ENCODE data around the gene C1RL. TPM values are rescaled to one million over a fixed set of nuclear protein-coding genes. Genes with fewer than 3 reads are reported as not detected.

Gene C1RL
- total and polyA plus RNA-seq, 4 experiments from 2014 or later: 4.9 to 33.6 (median 20.1) TPM

GRCh38 chr12:7123806-7124522 lies 14.9 kb upstream of the C1RL start:
- ChIA-PET POLR2A (ENCODE audit: partially characterized antibody) (no interaction called here), CTCF (ENCODE audit: partially characterized antibody) (interaction anchor here (0.9 to 2.1 kb wide), 4 partner anchors 11 to 31 kb away, joined by 3 to 5 read pairs (median 4); partner anchors contain the start of gene C1RL)
- no peak overlapping the region for H3K27ac ChIP-seq (ENCODE audit: low read depth, low read length)
- Mint-ChIP-seq H3K36me3 (no peaks in the 10 kb centered on the region), H3K4me3 (no peak overlapping the region), H3K4me1 (peaks cover 5 to 7% (median 6%) of the 10 kb centered on the region in 4 donors), H3K27ac (peak overlapping the region in 2 of 7 donors; percentile 17 to 53), H3K27me3 (no peaks in the 10 kb centered on the region), H3K9me3 (no peaks in the 10 kb centered on the region)
- intact Hi-C loops (cut with micrococcal nuclease): no loop called here
- no peak for DNase-seq
- H3K4me3 ChIP-seq (ENCODE audit: low read length in 2 of 2): no peak overlapping the region
- H3K9me3 ChIP-seq (ENCODE audit: control insufficient read depth in 1 of 2, low read length in 2 of 2): no peaks in the 10 kb centered on the region
- peaks cover under 1% of the 10 kb centered on the region for H3K4me1 ChIP-seq (ENCODE audit: insufficient read depth, low read length)
- H3K36me3 ChIP-seq (ENCODE audit: insufficient read depth, low read length): no peaks in the 10 kb centered on the region
- H3K27me3 ChIP-seq (ENCODE audit: insufficient read depth, low read length): no peaks in the 10 kb centered on the region

- Histone ChIP-seq H3K9me3 (ENCODE audit: control insufficient read depth in 1 of 2, low read length in 2 of 2) (no peaks in the 10 kb centered on the region), H3K4me3 (ENCODE audit: low read length in 2 of 2) (no peak overlapping the region), H3K27me3 (ENCODE audit: insufficient read depth, low read length) (no peaks in the 10 kb centered on the region), H3K36me3 (ENCODE audit: insufficient read depth, low read length) (no peaks in the 10 kb centered on the region), H3K4me1 (ENCODE audit: insufficient read depth, low read length) (no peaks in the 10 kb centered on the region), H3K27ac (ENCODE audit: low read depth, low read length) (no peak overlapping the region)
- H3K27ac Mint-ChIP-seq: no peak overlapping the region
- ChIA-PET POLR2A (ENCODE audit: partially characterized antibody) (interaction anchor here (1.0 kb wide), 1 partner anchor 14 kb away, joined by 3 read pairs; the partner anchor contains the start of gene C1RL), CTCF (ENCODE audit: partially characterized antibody) (interaction anchor here (0.5 to 1.1 kb wide), 4 partner anchors 14 to 685 kb away, joined by 3 read pairs; no protein-coding TSS in a partner anchor)
- H3K9me3 Mint-ChIP-seq: no peaks in the 10 kb centered on the region
- no peaks in the 10 kb centered on the region for H3K27me3 Mint-ChIP-seq
- H3K36me3 Mint-ChIP-seq: peaks cover 0 to 7% of the 10 kb centered on the region in 2 donors
- DNase-seq: no peak
- H3K4me3 Mint-ChIP-seq: no peak overlapping the region
- intact Hi-C loops (cut with micrococcal nuclease): no loop called here
- H3K4me1 Mint-ChIP-seq: peaks cover 0 to 2% (median under 1%) of the 10 kb centered on the region in 4 donors
These were observed 14.1 kb upstream of the C1RL start for GRCh38 chr12:7122811-7123769.

- no peaks in the 10 kb centered on the region for H3K9me3 Mint-ChIP-seq
- H3K4me3 ChIP-seq (ENCODE audit: low read length in 2 of 2): no peak overlapping the region
- H3K9me3 ChIP-seq (ENCODE audit: control insufficient read depth in 1 of 2, low read length in 2 of 2): no peaks in the 10 kb centered on the region
- H3K27me3 ChIP-seq (ENCODE audit: insufficient read depth, low read length): no peaks in the 10 kb centered on the region
- H3K36me3 Mint-ChIP-seq: peaks cover under 1 to 23% of the 10 kb centered on the region in 2 donors
- H3K4me1 Mint-ChIP-seq: no peaks in the 10 kb centered on the region
- ChIA-PET CTCF (ENCODE audit: partially characterized antibody) (interaction anchor here (1.0 to 1.3 kb wide), 3 partner anchors 8 to 20 kb away, joined by 3 read pairs; no protein-coding TSS in a partner anchor), POLR2A (ENCODE audit: partially characterized antibody) (no interaction called here)
- no peak for DNase-seq
- H3K27me3 Mint-ChIP-seq: no peaks in the 10 kb centered on the region
- no peak overlapping the region for H3K4me3 Mint-ChIP-seq
- H3K36me3 ChIP-seq (ENCODE audit: insufficient read depth, low read length): no peaks in the 10 kb centered on the region
- peak overlapping the region in 1 of 7 donors; percentile 24 for H3K27ac Mint-ChIP-seq
- H3K4me1 ChIP-seq (ENCODE audit: insufficient read depth, low read length): no peaks in the 10 kb centered on the region
- intact Hi-C loops (cut with micrococcal nuclease): no loop called here
- no peak overlapping the region for H3K27ac ChIP-seq (ENCODE audit: low read depth, low read length)
These were observed 12.3 kb upstream of the C1RL start for GRCh38 chr12:7121324-7121723.

- intact Hi-C loops (cut with micrococcal nuclease): no loop called here
- no peak overlapping the region for H3K4me3 ChIP-seq (ENCODE audit: low read length in 2 of 2)
- ChIA-PET CTCF (ENCODE audit: partially characterized antibody) (interaction anchor here (1.2 kb wide), 1 partner anchor 11 kb away, joined by 3 read pairs; the partner anchor contains the start of gene C1RL), POLR2A (ENCODE audit: partially characterized antibody) (interaction anchor here (0.5 kb wide), 1 partner anchor 21 kb away, joined by 3 read pairs; no protein-coding TSS in a partner anchor)
- H3K9me3 Mint-ChIP-seq: no peaks in the 10 kb centered on the region
- H3K27me3 ChIP-seq (ENCODE audit: insufficient read depth, low read length): no peaks in the 10 kb centered on the region
- H3K9me3 ChIP-seq (ENCODE audit: control insufficient read depth in 1 of 2, low read length in 2 of 2): no peaks in the 10 kb centered on the region
- H3K27ac ChIP-seq (ENCODE audit: low read depth, low read length): no peak overlapping the region
- H3K27ac Mint-ChIP-seq: peak overlapping the region in 1 of 7 donors; percentile 68
- no peak for DNase-seq
- no peaks in the 10 kb centered on the region for H3K4me1 Mint-ChIP-seq
- H3K4me3 Mint-ChIP-seq: no peak overlapping the region
- no peaks in the 10 kb centered on the region for H3K27me3 Mint-ChIP-seq
- H3K4me1 ChIP-seq (ENCODE audit: insufficient read depth, low read length): no peaks in the 10 kb centered on the region
- H3K36me3 ChIP-seq (ENCODE audit: insufficient read depth, low read length): no peaks in the 10 kb centered on the region
- peaks cover 8 to 30% of the 10 kb centered on the region in 2 donors for H3K36me3 Mint-ChIP-seq
These were observed 11.2 kb upstream of the C1RL start for GRCh38 chr12:7120166-7120565.

DNA sequence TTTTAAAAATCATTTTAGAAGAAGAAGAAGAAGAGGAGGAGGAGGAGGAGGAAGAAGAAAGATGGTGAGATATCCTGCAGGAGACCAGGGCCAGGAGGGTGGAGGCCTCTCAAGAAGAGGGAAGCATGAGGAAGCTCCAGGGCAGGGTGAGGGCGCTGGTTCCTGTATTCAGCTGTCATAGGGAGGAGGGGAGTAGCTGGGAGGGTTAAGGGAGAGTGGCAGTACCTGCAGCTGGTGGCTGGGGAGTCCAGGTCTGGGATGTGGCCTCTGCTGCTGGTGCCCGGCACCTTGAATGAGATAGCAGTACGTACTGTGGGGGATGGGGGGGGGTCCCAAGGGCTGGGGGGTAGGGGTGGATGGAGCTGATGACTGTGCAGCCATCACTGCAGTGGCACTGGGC lies 9.9 kb upstream of the C1RL start:
- POLR2A ChIA-PET (ENCODE audit: partially characterized antibody): no interaction called here
- no peaks in the 10 kb centered on the region for H3K4me1 ChIP-seq (ENCODE audit: insufficient read depth, low read length)
- no peak overlapping the region for H3K4me3 ChIP-seq (ENCODE audit: low read length in 2 of 2)
- no peaks in the 10 kb centered on the region for H3K36me3 ChIP-seq (ENCODE audit: insufficient read depth, low read length)
- H3K36me3 Mint-ChIP-seq: peaks cover 10 to 30% of the 10 kb centered on the region in 2 donors
- H3K27ac ChIP-seq (ENCODE audit: low read depth, low read length): no peak overlapping the region
- no peak for DNase-seq
- H3K27me3 ChIP-seq (ENCODE audit: insufficient read depth, low read length): no peaks in the 10 kb centered on the region
- intact Hi-C loops (cut with micrococcal nuclease): no loop called here
- H3K27me3 Mint-ChIP-seq: no peaks in the 10 kb centered on the region
- no peak overlapping the region for H3K4me3 Mint-ChIP-seq
- peaks cover 0 to 2% (median 0%) of the 10 kb centered on the region in 4 donors for H3K4me1 Mint-ChIP-seq
- CTCF ChIA-PET (ENCODE audit: partially characterized antibody): no interaction called here
- H3K27ac Mint-ChIP-seq: peak overlapping the region in 1 of 7 donors; percentile 55
- H3K9me3 Mint-ChIP-seq: no peaks in the 10 kb centered on the region
- H3K9me3 ChIP-seq (ENCODE audit: control insufficient read depth in 1 of 2, low read length in 2 of 2): no peaks in the 10 kb centered on the region

DNA sequence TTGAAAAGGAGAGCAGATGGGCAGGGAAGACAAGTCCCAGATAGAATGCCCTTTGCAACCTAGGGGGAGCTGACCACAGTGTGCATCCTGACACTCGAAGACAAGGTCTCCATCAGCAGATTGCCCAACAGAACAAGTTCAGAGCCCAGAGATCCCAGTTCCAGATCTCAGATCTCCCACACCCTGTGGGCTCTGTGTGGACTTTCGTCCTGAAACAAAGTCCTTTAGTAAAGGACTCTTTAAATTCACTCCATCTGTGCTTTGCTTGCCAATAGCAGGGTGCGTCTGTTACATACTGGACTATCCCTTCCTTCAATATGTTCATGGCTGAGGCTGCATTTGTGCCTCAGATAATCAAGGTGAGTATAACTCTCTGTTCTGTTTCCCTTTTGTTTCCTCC lies 8.7 kb upstream of the C1RL start:
- ChIA-PET CTCF (ENCODE audit: partially characterized antibody) (no interaction called here), POLR2A (ENCODE audit: partially characterized antibody) (no interaction called here)
- DNase-seq: no peak
- Histone ChIP-seq H3K36me3 (ENCODE audit: insufficient read depth, low read length) (no peaks in the 10 kb centered on the region), H3K4me3 (ENCODE audit: low read length in 2 of 2) (no peak overlapping the region), H3K4me1 (ENCODE audit: insufficient read depth, low read length) (no peaks in the 10 kb centered on the region), H3K9me3 (ENCODE audit: control insufficient read depth in 1 of 2, low read length in 2 of 2) (no peaks in the 10 kb centered on the region), H3K27me3 (ENCODE audit: insufficient read depth, low read length) (no peaks in the 10 kb centered on the region), H3K27ac (ENCODE audit: low read depth, low read length) (no peak overlapping the region)
- intact Hi-C loops (cut with micrococcal nuclease): no loop called here
- Mint-ChIP-seq H3K4me3 (peak overlapping the region in 1 of 8 donors; percentile 22), H3K9me3 (no peaks in the 10 kb centered on the region), H3K36me3 (peaks cover 13 to 30% of the 10 kb centered on the region in 2 donors), H3K27me3 (no peaks in the 10 kb centered on the region), H3K4me1 (peaks cover 3 to 7% (median 6%) of the 10 kb centered on the region in 4 donors), H3K27ac (no peak overlapping the region)

DNA sequence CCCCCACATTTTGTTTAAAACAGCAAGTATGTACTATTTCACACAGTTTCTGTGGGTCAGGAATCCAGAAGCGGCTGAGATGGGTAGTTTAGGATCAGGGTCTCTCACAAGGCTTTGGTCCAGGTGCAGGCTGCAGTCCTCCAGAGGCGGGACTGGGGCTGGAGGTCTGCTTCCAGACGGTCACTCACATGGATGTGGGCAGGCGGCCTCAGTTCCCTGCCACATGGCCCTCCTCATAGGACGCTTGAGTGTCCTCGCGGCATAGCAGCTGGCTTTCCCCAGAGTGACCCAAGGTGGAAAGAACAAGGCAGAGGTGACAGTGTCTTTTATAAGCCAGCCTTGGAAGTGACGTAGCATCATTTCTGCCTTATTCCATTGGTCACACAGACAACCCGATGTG lies 7.9 kb upstream of the C1RL start:
- H3K27ac Mint-ChIP-seq: no peak overlapping the region
- no peaks in the 10 kb centered on the region for H3K4me1 ChIP-seq (ENCODE audit: insufficient read depth, low read length)
- H3K27me3 Mint-ChIP-seq: no peaks in the 10 kb centered on the region
- H3K36me3 ChIP-seq (ENCODE audit: insufficient read depth, low read length): no peaks in the 10 kb centered on the region
- no peak overlapping the region for H3K4me3 ChIP-seq (ENCODE audit: low read length in 2 of 2)
- H3K27ac ChIP-seq (ENCODE audit: low read depth, low read length): no peak overlapping the region
- DNase-seq: no peak
- no peaks in the 10 kb centered on the region for H3K9me3 ChIP-seq (ENCODE audit: control insufficient read depth in 1 of 2, low read length in 2 of 2)
- POLR2A ChIA-PET (ENCODE audit: partially characterized antibody): no interaction called here
- peaks cover 3 to 7% (median 6%) of the 10 kb centered on the region in 4 donors for H3K4me1 Mint-ChIP-seq
- H3K27me3 ChIP-seq (ENCODE audit: insufficient read depth, low read length): no peaks in the 10 kb centered on the region
- CTCF ChIA-PET (ENCODE audit: partially characterized antibody): no interaction called here
- peaks cover 13 to 30% of the 10 kb centered on the region in 2 donors for H3K36me3 Mint-ChIP-seq
- H3K4me3 Mint-ChIP-seq: no peak overlapping the region
- intact Hi-C loops (cut with micrococcal nuclease): no loop called here
- no peaks in the 10 kb centered on the region for H3K9me3 Mint-ChIP-seq

All from CD4-positive, alpha-beta memory T cell (primary cell).